ENCODE measurements around the gene ZNF148. TPM values are rescaled to one million over a fixed set of nuclear protein-coding genes. Genes with fewer than 3 reads are reported as not detected.

Gene ZNF148
- total RNA-seq, 1 donor from 2014 or later: 33.2 TPM

- Mint-ChIP-seq H3K9me3 (no peaks in the 10 kb centered on the region), H3K27ac (no peak overlapping the region), H3K27me3 (ENCODE audit: low read depth) (peaks cover 42% of the 10 kb centered on the region), H3K4me1 (ENCODE audit: low read depth) (no peaks in the 10 kb centered on the region), H3K36me3 (ENCODE audit: low read depth) (no peaks in the 10 kb centered on the region), H3K4me3 (ENCODE audit: low read depth) (no peak overlapping the region)
- DNase-seq (ENCODE audit: low spot score): no peak
- intact Hi-C loops (cut with micrococcal nuclease): loop anchor here (5.0 kb wide), 1 partner anchor 206 kb away; no protein-coding TSS in a partner anchor
Observed at GRCh38 chr3:125203731-125204130, 171.4 kb downstream of the ZNF148 start.

GRCh38 chr3:125202197-125202596 is 172.9 kb downstream of the ZNF148 start:
- peaks cover 46% of the 10 kb centered on the region for H3K27me3 Mint-ChIP-seq (ENCODE audit: low read depth)
- H3K4me1 Mint-ChIP-seq (ENCODE audit: low read depth): no peaks in the 10 kb centered on the region
- no peak overlapping the region for H3K27ac Mint-ChIP-seq
- intact Hi-C loops (cut with micrococcal nuclease): loop anchor here (1.0 to 5.0 kb wide), 2 partner anchors 205 to 274 kb away; no protein-coding TSS in a partner anchor
- H3K9me3 Mint-ChIP-seq: no peaks in the 10 kb centered on the region
- no peak overlapping the region for H3K4me3 Mint-ChIP-seq (ENCODE audit: low read depth)
- no peaks in the 10 kb centered on the region for H3K36me3 Mint-ChIP-seq (ENCODE audit: low read depth)
- no peak for DNase-seq (ENCODE audit: low spot score)

GRCh38 chr3:125200731-125201139 is 174.4 kb downstream of the ZNF148 start:
- H3K27me3 Mint-ChIP-seq (ENCODE audit: low read depth): peaks cover 45% of the 10 kb centered on the region
- no peak overlapping the region for H3K27ac Mint-ChIP-seq
- no peaks in the 10 kb centered on the region for H3K9me3 Mint-ChIP-seq
- intact Hi-C loops (cut with micrococcal nuclease): loop anchor here (5.0 kb wide), 1 partner anchor 203 kb away; no protein-coding TSS in a partner anchor
- H3K4me1 Mint-ChIP-seq (ENCODE audit: low read depth): no peaks in the 10 kb centered on the region
- no peak for DNase-seq (ENCODE audit: low spot score)
- no peaks in the 10 kb centered on the region for H3K36me3 Mint-ChIP-seq (ENCODE audit: low read depth)
- no peak overlapping the region for H3K4me3 Mint-ChIP-seq (ENCODE audit: low read depth)

GRCh38 chr3:125194849-125195601 is 180.1 kb downstream of the ZNF148 start:
- H3K9me3 Mint-ChIP-seq: no peaks in the 10 kb centered on the region
- peaks cover 7% of the 10 kb centered on the region for H3K4me1 Mint-ChIP-seq (ENCODE audit: low read depth)
- no peaks in the 10 kb centered on the region for H3K36me3 Mint-ChIP-seq (ENCODE audit: low read depth)
- no peak overlapping the region for H3K4me3 Mint-ChIP-seq (ENCODE audit: low read depth)
- no peak overlapping the region for H3K27ac Mint-ChIP-seq
- H3K27me3 Mint-ChIP-seq (ENCODE audit: low read depth): peaks cover 44% of the 10 kb centered on the region
- no peak for DNase-seq (ENCODE audit: low spot score)
- intact Hi-C loops (cut with micrococcal nuclease): loop anchor here (5.0 kb wide), 1 partner anchor 43 kb away; no protein-coding TSS in a partner anchor

GRCh38 chr3:125194061-125194848 is 180.9 kb downstream of the ZNF148 start:
- no peak overlapping the region for H3K27ac Mint-ChIP-seq
- intact Hi-C loops (cut with micrococcal nuclease): no loop called here
- H3K4me1 Mint-ChIP-seq (ENCODE audit: low read depth): peaks cover 7% of the 10 kb centered on the region
- no peak overlapping the region for H3K4me3 Mint-ChIP-seq (ENCODE audit: low read depth)
- DNase-seq (ENCODE audit: low spot score): no peak
- no peaks in the 10 kb centered on the region for H3K36me3 Mint-ChIP-seq (ENCODE audit: low read depth)
- H3K9me3 Mint-ChIP-seq: no peaks in the 10 kb centered on the region
- peaks cover 44% of the 10 kb centered on the region for H3K27me3 Mint-ChIP-seq (ENCODE audit: low read depth)

- Mint-ChIP-seq H3K9me3 (no peaks in the 10 kb centered on the region), H3K4me3 (ENCODE audit: low read depth) (no peak overlapping the region), H3K27ac (no peak overlapping the region), H3K27me3 (ENCODE audit: low read depth) (peaks cover 35% of the 10 kb centered on the region), H3K36me3 (ENCODE audit: low read depth) (no peaks in the 10 kb centered on the region), H3K4me1 (ENCODE audit: low read depth) (peaks cover 7% of the 10 kb centered on the region)
- no peak for DNase-seq (ENCODE audit: low spot score)
- intact Hi-C loops (cut with micrococcal nuclease): no loop called here
Observed at GRCh38 chr3:125192190-125193035, 182.7 kb downstream of the ZNF148 start.

GRCh38 chr3:125191730-125192129 is 183.4 kb downstream of the ZNF148 start:
- no peaks in the 10 kb centered on the region for H3K9me3 Mint-ChIP-seq
- H3K4me3 Mint-ChIP-seq (ENCODE audit: low read depth): no peak overlapping the region
- DNase-seq (ENCODE audit: low spot score): no peak
- no peak overlapping the region for H3K27ac Mint-ChIP-seq
- no peaks in the 10 kb centered on the region for H3K36me3 Mint-ChIP-seq (ENCODE audit: low read depth)
- H3K4me1 Mint-ChIP-seq (ENCODE audit: low read depth): peaks cover 7% of the 10 kb centered on the region
- peaks cover 33% of the 10 kb centered on the region for H3K27me3 Mint-ChIP-seq (ENCODE audit: low read depth)
- intact Hi-C loops (cut with micrococcal nuclease): no loop called here

- no peak for DNase-seq (ENCODE audit: low spot score)
- Mint-ChIP-seq H3K27me3 (ENCODE audit: low read depth) (peaks cover 28% of the 10 kb centered on the region), H3K27ac (no peak overlapping the region), H3K4me1 (ENCODE audit: low read depth) (peaks cover 9% of the 10 kb centered on the region), H3K9me3 (no peaks in the 10 kb centered on the region), H3K36me3 (ENCODE audit: low read depth) (no peaks in the 10 kb centered on the region), H3K4me3 (ENCODE audit: low read depth) (no peak overlapping the region)
- intact Hi-C loops (cut with micrococcal nuclease): no loop called here
Observed at GRCh38 chr3:125191256-125191655, 183.9 kb downstream of the ZNF148 start.

- Mint-ChIP-seq H3K4me3 (ENCODE audit: low read depth) (no peak overlapping the region), H3K4me1 (ENCODE audit: low read depth) (peaks cover 11% of the 10 kb centered on the region), H3K27me3 (ENCODE audit: low read depth) (peaks cover 26% of the 10 kb centered on the region), H3K9me3 (no peaks in the 10 kb centered on the region), H3K27ac (no peak overlapping the region), H3K36me3 (ENCODE audit: low read depth) (no peaks in the 10 kb centered on the region)
- intact Hi-C loops (cut with micrococcal nuclease): no loop called here
- no peak for DNase-seq (ENCODE audit: low spot score)
Observed at GRCh38 chr3:125190786-125191185, 184.3 kb downstream of the ZNF148 start.

- H3K36me3 Mint-ChIP-seq (ENCODE audit: low read depth): no peaks in the 10 kb centered on the region
- H3K27ac Mint-ChIP-seq: no peak overlapping the region
- intact Hi-C loops (cut with micrococcal nuclease): no loop called here
- H3K4me3 Mint-ChIP-seq (ENCODE audit: low read depth): no peak overlapping the region
- H3K9me3 Mint-ChIP-seq: no peaks in the 10 kb centered on the region
- H3K27me3 Mint-ChIP-seq (ENCODE audit: low read depth): peaks cover 25% of the 10 kb centered on the region
- DNase-seq (ENCODE audit: low spot score): no peak
- H3K4me1 Mint-ChIP-seq (ENCODE audit: low read depth): peaks cover 4% of the 10 kb centered on the region
Observed at GRCh38 chr3:125189378-125190165, 185.6 kb downstream of the ZNF148 start.

GRCh38 chr3:125188955-125189354 is 186.2 kb downstream of the ZNF148 start:
- DNase-seq (ENCODE audit: low spot score): no peak
- intact Hi-C loops (cut with micrococcal nuclease): no loop called here
- no peaks in the 10 kb centered on the region for H3K36me3 Mint-ChIP-seq (ENCODE audit: low read depth)
- H3K27ac Mint-ChIP-seq: no peak overlapping the region
- peaks cover 4% of the 10 kb centered on the region for H3K4me1 Mint-ChIP-seq (ENCODE audit: low read depth)
- no peak overlapping the region for H3K4me3 Mint-ChIP-seq (ENCODE audit: low read depth)
- no peaks in the 10 kb centered on the region for H3K9me3 Mint-ChIP-seq
- H3K27me3 Mint-ChIP-seq (ENCODE audit: low read depth): peaks cover 25% of the 10 kb centered on the region

- peaks cover 4% of the 10 kb centered on the region for H3K4me1 Mint-ChIP-seq (ENCODE audit: low read depth)
- no peak overlapping the region for H3K27ac Mint-ChIP-seq
- no peaks in the 10 kb centered on the region for H3K9me3 Mint-ChIP-seq
- intact Hi-C loops (cut with micrococcal nuclease): no loop called here
- peaks cover 16% of the 10 kb centered on the region for H3K27me3 Mint-ChIP-seq (ENCODE audit: low read depth)
- H3K4me3 Mint-ChIP-seq (ENCODE audit: low read depth): no peak overlapping the region
- no peaks in the 10 kb centered on the region for H3K36me3 Mint-ChIP-seq (ENCODE audit: low read depth)
- DNase-seq (ENCODE audit: low spot score): no peak
Observed at GRCh38 chr3:125187599-125187910, 187.6 kb downstream of the ZNF148 start.

All from activated T-helper 2 cell treated with anti-CD3 and anti-CD28 coated beads, Interferon-gamma antibody, Interleukin-2, Interleukin-4, amounts not matched to agents 10 μg/mL and 5 μg/mL and 100 μg/mL, durations not matched to agents 14 hours and 24 hours and 36 hours (primary cell).